Middle frontal gyrus (tissue), 1 donor: ENCODE measurements around the gene CSMD2.

Experiments
- DNase-seq: peaks from one replicate; pipeline ENCODE4 v3.0.0-alpha.2; 2015; ENCODE audit warnings: low spot score; ENCODE audit errors: extremely low spot score

CSMD2 gene

DNA sequence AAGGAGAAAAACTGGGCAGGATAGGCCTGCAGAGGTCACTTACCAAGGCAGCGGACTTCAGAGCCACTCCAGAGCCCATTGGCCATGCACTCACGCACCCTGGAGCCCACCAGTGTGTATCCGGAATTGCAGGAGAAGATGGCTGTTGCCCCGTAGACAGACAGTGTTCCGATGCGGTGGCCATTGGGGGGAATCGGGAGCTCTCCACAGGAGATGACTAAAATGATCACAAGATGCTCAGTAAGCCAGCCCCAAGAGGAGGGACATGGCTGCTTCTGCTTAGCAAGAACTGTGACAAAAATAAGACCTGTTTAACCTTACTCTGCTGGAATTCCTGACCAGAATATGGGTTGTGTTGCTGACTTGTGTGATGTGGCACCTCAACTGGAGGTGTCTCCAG is 595.7 kb downstream of the CSMD2 start:
- no peak for DNase-seq

DNA sequence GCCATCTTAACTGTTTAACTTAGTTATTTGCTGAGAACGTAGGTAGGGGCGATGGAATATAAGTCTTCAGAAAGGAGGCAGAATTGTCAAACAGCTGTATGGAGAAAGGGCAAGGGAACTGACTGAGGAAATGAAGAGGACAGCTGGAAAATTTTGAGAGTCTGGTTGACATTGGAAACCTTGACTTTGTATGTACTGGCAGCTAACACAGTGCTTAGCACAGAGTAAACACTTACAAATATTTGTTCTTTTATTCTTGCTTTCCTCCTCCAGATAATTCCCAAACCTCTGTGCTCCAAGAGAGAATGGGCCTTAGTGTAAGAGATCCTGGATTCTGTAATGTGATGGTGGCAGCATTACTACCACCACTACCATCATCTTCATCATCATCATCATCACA is 601.3 kb downstream of the CSMD2 start:
- no peak for DNase-seq

DNA sequence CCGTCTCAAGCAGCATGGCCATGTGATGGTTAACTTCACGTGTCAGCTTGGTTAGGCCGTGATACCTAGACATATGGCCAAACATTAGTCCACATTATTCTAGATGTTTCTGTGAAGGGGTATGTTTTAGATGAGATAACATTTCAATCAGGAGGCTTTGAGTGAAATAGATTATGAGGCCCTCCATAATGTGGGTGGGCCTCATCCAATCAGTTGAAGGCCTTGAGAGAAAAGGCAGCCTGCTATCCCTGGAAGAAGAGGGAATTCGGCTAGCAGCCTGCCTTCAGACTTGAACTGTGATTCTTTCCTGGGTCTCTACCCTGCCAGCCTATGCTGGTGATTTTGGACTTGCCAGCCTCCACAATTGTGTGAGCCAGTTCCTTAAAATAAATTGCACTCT is 602.5 kb downstream of the CSMD2 start:
- DNase-seq: no peak

DNA sequence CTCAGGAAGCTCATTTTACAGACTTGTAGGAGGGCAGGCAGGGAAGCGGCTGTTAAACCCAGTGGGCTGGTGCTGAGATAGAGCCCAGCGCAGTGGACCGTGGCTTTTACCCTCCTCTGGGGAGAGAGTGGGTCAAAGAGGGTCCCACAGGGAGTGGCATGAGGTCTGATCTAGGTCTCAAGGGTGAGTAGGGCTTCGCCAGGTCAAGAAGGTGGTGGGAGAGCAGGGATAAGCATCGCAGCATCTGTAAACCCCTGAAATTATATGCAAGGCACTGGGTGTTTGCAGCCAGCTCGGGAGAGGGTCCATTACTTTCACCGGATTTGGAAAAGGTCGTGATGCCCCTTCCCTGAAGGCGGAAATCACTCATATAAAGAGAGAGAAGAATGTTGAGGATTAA is 603.5 kb downstream of the CSMD2 start:
- DNase-seq: no peak

DNA sequence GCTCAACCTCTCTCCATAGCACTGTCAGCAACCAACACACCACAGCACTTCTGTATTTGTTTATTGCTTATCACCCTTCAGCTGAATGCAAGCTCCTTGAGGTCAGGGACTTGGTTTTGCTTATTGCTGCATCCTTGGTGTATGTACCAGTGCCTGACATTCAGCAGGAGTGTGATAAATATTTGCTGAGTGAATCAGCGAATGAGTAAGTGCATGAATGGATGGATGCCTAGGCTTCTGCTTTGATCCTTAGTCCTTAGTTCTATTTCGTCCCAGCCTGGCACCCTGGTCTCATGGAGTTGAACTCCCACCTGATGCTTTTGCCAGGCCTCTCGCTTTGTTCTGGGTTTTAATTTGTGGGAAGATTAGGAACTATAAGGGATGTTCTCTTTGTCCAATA is 604.4 kb downstream of the CSMD2 start:
- no peak for DNase-seq

DNA sequence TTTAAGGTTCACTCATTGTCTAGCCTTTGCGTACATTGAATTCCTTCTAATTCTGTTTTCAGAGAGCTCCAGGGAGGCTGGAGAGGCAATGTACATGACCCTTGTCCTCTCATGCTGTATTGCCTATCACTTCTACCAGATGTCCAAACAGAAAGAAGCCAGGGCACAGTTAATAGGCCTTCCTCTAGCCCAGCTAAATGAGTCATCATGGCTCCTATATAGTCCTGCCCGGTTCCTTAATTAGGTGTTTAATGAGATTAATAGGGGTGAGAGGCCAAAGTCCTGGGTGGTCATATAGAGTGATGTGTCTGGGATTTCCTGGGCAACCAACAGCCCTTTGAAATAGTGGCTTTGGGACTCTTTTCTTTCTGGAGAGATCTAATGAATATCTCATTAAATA is 616.3 kb downstream of the CSMD2 start:
- DNase-seq: no peak

DNA sequence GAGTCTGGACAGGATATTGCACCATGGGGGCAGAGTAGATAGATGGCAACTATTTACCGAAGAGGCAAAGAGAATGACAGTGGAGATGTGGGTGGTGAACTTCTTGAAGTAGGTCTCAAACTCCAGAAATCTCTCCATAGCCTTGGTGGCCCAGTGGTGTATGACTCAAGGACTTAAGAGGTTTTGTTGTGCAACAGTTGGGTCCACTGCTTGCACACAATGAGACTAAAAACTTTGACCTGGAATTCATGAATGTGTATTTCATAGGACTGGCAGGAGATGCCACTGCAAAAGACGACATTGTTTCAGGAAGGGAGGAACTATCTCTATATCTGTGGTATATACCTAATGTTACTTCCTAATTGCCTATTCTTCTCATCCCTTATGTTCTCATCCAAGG is 616.7 kb downstream of the CSMD2 start:
- DNase-seq: no peak

DNA sequence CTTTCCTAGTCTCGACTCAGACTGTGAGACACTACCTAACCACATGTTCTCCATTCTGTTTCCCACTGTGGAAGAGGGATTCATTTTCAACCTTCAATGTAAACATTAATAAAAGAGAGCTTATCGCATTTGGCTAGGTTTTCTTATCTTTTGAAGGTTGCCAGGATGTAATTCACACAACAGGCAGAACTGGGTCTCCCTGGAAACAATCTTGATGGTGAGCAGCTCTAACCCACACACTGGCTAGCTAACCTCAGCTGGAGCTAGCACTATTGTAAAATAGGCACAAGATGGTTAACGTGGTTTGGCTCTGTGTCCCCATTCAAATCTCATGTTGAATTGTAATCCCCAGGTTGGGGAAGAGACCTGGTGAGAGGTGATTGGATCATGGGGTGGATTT is 617.5 kb downstream of the CSMD2 start:
- DNase-seq: no peak

DNA sequence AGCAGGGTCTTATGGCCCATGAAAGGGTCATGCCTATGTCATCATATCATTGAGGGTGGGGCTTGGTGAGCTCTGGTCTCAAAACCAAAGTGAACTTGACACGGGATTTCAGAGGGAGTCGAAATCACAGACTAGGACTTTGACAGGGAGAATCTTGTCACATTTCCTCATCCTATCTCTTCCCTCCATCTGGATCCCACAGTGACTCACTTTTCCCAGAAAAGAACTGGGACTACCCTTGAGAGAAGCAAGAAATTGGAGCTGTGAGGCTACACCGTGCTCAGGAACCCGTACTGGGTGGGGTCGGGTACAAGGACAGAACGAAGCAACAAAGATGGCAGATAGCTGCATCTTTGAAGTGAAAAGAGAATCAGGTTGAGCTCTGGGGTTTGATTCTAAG is 623.1 kb downstream of the CSMD2 start:
- no peak for DNase-seq

DNA sequence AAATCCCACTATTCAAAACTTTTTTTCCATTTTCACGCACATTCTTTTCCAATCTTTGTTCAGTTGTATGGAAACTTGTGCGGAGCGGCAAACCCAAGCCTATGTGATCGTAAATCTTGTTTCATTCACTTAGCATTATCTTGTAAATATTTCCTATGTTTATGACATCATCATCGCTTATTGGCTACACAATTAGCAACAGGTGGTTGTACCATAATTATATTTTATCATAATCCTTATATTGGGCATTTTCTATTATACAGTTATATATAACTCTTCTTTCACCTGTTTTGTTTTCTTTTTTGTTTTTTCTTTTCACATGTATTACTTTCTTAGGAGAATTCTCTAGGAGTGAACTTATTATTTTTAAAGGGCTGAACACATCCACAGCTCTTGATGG is 627.1 kb downstream of the CSMD2 start:
- DNase-seq: no peak

DNA sequence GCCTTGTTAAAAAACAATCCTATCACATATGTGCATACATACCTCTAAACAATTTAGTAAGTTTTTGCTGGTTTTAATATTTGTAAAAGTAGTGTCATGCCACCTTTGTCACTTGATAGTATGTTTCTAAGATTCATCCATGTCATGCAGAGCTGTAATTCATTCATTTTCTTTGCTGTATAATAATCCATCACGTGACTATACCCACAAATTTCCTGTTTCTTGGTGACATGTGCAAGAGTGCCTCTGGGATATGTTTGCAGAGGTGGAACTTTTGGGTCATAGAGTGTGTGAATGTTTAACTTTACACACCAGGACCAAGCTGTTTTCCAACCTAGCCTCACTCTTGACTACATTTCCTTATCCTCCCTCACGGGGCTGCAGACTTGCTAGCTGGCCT is 629.7 kb downstream of the CSMD2 start:
- DNase-seq: no peak

DNA sequence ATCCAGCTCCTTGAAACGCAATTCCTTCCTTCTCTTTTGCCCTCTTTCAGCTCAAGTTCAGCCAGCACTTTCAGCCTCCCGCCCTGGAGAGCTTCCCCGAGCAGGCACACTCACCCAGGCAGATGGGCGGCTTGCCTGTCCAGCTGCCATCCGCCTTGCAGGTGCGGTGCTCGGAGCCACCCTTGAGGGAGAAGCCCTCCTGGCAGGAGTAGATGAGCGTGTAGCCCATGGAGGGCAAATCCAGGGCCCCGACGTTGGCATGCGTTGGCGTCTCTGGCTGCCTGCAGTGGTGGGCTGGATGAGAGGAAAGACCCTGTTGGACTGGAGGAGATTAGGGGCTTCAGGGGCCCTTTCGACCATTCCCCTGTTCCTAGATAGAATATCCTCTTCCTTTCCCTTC is 632.1 kb downstream of the CSMD2 start:
- DNase-seq: no peak

DNA sequence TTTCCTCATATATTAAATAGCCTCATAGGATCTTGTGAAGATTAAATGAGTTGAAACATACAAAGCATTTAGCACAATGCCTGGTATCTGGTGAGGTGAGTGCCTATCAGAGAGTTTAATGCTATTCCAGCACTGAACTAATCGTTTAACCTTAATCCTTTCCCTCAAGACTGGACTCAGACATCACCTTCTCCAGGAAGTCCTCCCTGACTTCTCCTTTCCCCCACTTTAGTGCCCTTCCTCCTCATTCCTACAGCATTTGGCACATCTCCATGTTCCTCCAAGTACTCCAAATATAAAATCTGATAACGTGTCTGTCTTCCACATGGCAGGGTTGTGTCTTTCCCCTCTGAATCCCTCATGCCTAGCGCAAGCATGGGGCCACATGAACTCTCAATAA is 632.8 kb downstream of the CSMD2 start:
- DNase-seq: no peak

DNA sequence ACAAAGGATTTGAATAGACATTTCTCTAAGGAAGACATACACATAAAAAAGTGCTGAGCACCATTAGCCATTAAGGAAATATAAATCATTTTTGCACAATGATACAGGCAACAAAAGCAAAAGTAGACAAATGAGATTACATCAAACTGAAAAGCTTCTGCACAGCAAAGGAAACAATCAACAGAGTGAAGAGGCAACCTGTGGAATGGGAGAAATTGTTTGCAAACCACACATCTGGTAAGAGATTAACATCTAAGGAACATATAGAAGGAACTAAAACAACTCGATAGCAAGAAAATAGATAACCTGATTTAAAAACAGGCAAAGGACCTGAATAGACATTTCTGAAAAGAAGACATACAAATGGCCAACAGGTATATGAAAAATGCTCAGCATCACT is 635.1 kb downstream of the CSMD2 start:
- no peak for DNase-seq

DNA sequence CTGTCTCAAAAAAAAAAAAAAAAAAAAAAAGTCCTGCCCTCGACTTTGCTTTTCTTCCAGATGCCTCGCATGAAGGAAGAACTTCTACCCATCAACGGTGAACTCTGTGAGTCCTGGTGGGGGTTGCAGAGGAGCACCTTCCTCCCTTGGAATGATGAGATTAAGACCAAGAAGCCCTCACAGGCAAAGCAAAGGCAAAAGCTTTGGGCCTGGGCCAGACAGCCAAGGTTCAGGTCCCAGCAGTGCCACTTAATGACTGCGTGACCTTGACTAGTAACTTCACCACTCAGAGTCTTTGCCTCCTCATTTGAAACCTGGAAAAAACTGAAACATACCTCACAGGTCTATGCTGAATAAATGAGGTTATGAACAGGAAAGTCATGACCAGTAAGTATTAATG is 637.1 kb downstream of the CSMD2 start:
- DNase-seq: no peak

DNA sequence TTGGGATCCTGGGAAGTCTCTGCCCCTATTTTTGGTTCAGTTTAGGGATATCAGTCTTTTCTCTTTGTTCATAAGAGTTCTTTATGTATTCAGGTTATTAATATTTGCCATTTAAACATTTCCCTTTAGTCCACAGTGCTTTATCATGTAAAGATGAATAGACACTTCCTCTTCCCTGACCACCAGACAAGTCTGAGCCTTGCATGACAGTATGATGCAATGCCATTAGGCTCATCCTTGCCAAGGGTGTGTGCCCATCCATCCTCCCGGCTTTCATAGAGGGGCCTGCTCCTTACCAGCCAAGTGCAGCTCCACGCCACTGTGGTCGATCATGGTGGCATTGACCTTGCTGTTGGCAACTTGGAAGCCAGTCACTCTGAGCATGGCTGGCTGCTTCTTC is 640.4 kb downstream of the CSMD2 start:
- DNase-seq: no peak

DNA sequence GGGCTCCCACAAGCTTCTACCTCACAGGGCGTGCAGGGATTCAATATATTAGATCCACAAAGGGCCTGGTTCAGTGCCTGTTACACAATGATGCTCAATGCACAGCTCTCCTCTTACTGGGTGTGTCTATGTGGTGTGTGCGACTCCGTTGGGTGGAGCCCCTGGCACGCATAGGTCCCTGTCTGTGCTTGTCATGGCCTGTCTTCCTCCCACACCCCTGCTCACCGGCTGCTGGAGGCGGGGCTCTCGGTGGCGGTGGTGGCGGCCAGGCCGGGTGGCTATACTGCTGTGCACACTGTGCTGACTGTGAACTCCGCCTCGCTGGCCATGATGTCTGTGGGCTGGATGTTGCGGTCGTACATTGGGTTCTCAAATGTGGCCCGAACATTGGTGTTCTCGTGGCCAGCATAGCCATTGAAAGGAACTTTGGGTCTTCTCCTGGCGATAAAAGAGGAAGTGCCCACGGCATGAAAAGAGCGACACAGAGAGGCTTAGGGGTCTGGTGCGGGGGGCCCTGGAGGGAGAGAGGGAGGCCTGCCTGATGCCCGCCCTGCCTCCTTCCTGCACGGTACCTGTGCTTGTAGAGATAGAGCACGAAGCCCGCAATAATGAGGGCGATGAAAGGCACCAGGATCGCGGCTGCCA is 645.7 kb downstream of the CSMD2 start:
- no peak for DNase-seq

DNA sequence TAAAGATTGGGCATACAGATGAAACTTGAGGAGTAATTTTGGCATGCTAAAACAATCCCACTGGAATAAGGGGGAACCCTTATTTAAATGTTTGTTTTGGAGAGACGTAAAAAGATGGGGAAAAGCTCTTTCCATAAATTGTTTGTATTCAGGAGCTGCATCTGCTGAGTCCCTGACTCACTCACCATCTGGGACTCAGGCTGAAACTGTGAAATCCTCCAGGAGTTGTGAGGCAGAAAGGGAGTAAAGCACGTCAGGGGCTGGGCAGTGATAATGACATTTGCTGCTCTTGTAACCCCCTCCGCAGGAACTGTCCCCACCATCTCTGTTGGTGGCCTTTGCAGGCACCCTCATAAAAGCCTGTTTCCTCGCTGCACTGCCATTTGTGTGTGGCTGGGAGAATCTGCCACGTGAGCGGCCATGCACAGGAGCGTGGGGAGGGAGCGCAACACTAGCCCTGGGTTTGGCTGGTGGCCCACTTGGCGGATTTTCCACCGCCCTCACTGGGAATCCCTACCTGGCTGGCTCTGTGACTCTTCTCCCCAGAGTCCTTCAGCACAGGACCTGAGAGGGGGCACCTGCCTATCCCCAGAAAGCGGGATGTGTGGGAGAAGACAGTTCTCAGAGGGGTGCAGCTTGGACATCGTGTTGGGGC is 647.3 kb downstream of the CSMD2 start:
- DNase-seq: peak; percentile 4

DNA sequence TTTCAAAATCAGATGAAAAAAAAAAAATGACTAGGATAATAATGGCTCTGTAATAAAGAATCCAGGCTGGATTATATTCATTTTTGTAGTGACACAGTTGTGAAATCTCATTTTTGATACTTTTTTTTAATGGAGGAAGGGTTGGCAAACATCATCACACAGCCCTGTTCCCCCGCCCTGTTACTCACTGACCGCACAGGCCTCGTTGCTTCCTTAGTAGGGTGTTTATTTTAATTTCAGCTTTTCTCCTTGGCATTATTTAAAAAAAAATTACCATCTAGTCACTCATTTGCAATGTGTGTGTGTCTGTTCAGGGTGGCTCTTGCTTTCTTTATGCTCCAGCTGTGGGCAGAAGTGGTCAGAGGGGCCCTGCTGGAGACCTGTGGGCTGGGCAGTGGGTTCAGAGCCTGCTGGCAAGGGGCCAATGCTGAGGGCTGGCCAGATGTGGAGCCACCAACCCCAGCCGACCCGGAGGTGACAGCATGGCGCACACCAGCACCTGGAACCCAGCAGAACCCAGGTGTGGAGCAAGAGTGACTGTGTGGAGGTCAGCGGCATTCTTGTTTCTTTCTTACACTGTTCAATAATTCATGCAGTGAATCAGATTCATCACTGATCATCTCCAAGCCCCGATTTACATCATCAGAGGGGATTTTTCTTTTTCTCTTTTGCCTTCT is 648.0 kb downstream of the CSMD2 start:
- no peak for DNase-seq

DNA sequence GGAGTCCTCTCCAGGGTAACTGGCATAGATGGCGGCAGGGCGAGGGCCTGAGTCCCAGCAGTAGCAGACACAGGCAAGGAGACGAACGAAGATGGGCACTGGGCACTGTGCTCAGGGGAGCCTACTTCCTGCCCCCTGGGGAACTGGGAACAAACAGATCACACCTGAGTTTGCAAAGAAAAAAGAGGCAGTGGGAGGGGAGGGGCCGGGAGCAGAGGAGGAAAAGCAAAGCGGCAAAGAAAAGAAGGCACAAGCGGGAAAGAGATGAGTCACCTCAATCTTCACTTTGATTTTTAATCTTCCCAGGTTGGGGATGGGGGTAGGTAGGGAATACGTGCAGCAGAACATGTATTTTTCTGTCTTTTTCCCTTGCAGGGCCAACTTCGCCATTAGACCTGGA is 648.6 kb downstream of the CSMD2 start:
- DNase-seq: no peak

DNA sequence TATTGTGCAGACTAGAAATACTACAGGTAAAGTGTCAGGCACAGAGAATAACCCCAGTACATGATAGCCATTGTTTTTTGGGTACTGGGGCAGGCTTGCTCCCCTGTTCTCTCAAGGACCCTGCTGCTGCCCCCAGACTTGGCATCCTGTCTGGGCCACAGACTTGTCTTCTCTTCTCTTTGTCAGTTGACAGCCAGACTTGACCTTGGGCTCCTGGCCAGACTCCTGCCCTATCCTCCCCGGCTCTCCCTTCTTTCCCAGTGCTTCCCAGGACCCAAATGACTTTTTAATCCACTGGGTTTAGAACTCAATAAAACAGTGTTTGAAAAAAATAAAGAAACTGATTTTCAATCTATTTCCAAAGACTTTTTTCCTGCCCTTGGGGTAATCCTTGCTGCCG is 649.4 kb downstream of the CSMD2 start:
- no peak for DNase-seq

DNA sequence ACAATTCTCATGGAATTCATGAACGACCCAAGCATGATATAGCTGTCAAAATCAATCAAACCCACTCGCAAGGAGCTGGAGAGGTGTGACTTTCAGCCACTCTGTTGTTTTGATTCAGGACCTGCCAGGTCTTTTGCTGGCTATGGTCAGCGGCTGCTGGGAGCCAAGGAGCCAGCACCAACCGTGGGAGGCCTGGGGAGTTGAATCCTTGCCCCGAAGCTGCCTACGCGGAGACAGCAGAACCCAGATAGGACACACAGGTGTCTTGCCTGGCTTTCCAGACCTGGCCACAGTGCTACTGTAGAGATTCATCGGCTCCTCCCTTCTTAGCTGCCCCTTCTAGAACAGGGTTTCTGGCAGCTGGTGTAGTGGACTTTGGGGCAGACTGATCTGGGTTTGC is 649.9 kb downstream of the CSMD2 start:
- DNase-seq: no peak
